ENCODE results near the gene ULK2. TPM values are rescaled to one million over a fixed set of nuclear protein-coding genes. Genes with fewer than 3 reads are reported as not detected.

ULK2 gene
- total and polyA plus RNA-seq, 2 of the 13 experiments (the other 11 are each of a cell fraction or from before 2014, with no cell fraction given): 0.01 TPM; not detected in 1

Small RNA genes lying within 50 kb of the gene (small RNA-seq; reads per million reads assigned to genes)
- gene AC015726.2 (ENCODE audit: insufficient read depth in 2 of 3, insufficient read length in 3 of 3, low read depth in 2 of 3, low replicate concordance in 1 of 3): 0 reads per million in 3 experiments

Other genes with a start within 250 kb of the ULK2 start
- gene ALDH3A2, start 219.2 kb downstream of the ULK2 start, total RNA-seq (2016; rRNA removed; fragmentation: Illumina TruSeq; extraction: Trizol): 180 and 245 TPM in 2 replicates
- 79.1 and 80.8 TPM in 2 replicates for gene ALDH3A2, start 219.2 kb downstream of the ULK2 start, polyA plus RNA-seq (2011; rRNA removed)
- 0.04 TPM in 1 of 2 replicates, not detected in the other for gene SLC47A2, start 151.4 kb downstream of the ULK2 start, total RNA-seq (2016; rRNA removed; fragmentation: Illumina TruSeq; extraction: Trizol)
- gene SLC47A2, start 151.4 kb downstream of the ULK2 start, polyA plus RNA-seq (2011; rRNA removed): not detected in 2 replicates
- gene ALDH3A1, start 119.6 kb downstream of the ULK2 start, total RNA-seq (2016; rRNA removed; fragmentation: Illumina TruSeq; extraction: Trizol): 0.45 and 0.62 TPM in 2 replicates
- 0.07 and 0.29 TPM in 2 replicates for gene ALDH3A1, start 119.6 kb downstream of the ULK2 start, polyA plus RNA-seq (2011; rRNA removed)
- gene AKAP10, start 109.9 kb upstream of the ULK2 start, total RNA-seq (2016; rRNA removed; fragmentation: Illumina TruSeq; extraction: Trizol): 17.4 and 17.6 TPM in 2 replicates
- gene AKAP10, start 109.9 kb upstream of the ULK2 start, polyA plus RNA-seq (2011; rRNA removed): 17.9 and 21.7 TPM in 2 replicates
- 4.2 and 6.9 TPM in 2 replicates for gene SPECC1, start 141.4 kb upstream of the ULK2 start, total RNA-seq (2016; rRNA removed; fragmentation: Illumina TruSeq; extraction: Trizol)
- 1.6 and 2.3 TPM in 2 replicates for gene SPECC1, start 141.4 kb upstream of the ULK2 start, polyA plus RNA-seq (2011; rRNA removed)

Measured in HepG2 (cell line).